ENCODE data around the gene WASF1.
"Not testable (repeated sequence)": the region's sequence is repeated elsewhere in the genome, so short reads cannot be mapped to it uniquely, and the experiment has no call there.

WASF1 gene

GRCh38 chr6:110130362-110130761, 49.1 kb downstream of the WASF1 start:
- TF ChIP-seq, protein P1, sequence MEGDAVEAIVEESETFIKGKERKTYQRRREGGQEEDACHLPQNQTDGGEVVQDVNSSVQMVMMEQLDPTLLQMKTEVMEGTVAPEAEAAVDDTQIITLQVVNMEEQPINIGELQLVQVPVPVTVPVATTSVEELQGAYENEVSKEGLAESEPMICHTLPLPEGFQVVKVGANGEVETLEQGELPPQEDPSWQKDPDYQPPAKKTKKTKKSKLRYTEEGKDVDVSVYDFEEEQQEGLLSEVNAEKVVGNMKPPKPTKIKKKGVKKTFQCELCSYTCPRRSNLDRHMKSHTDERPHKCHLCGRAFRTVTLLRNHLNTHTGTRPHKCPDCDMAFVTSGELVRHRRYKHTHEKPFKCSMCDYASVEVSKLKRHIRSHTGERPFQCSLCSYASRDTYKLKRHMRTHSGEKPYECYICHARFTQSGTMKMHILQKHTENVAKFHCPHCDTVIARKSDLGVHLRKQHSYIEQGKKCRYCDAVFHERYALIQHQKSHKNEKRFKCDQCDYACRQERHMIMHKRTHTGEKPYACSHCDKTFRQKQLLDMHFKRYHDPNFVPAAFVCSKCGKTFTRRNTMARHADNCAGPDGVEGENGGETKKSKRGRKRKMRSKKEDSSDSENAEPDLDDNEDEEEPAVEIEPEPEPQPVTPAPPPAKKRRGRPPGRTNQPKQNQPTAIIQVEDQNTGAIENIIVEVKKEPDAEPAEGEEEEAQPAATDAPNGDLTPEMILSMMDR (IDR thresholded peaks at IDR 0.05; ENCODE audit: extremely low read depth, missing control alignments): no peak
- DNase-seq (ENCODE audit: low spot score): no peak

- no peak for DNase-seq (ENCODE audit: low spot score)
- TF ChIP-seq, protein P1 (IDR thresholded peaks at IDR 0.05; ENCODE audit: extremely low read depth, missing control alignments): no peak
Measured at GRCh38 chr6:110128418-110128817, 51.1 kb downstream of the WASF1 start.

DNA sequence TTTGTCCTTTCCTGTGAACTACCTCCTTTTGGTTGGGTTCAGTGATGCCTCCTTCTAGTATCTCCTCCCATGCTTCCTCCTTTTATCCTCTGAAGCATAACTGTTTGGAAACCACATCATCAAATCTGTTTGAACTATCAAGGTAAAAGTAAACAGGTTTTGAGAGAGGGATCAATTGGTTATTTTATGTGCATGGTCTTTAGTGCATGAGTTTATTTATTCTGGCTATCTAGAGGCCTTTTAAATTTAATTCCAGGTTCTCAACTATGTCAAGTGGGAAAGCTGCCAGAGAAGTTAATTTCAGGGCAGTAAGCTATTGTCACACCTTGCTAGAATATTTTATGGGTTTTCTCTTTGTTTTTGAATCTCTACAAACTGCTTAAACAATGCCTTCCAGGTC, 54.1 kb downstream of the WASF1 start:
- no peak for DNase-seq (ENCODE audit: low spot score)
- TF ChIP-seq, protein P1 (IDR thresholded peaks at IDR 0.05; ENCODE audit: extremely low read depth, missing control alignments): no peak

GRCh38 chr6:110121655-110122054, 57.8 kb downstream of the WASF1 start:
- not testable (repeated sequence) for DNase-seq (ENCODE audit: low spot score)

- TF ChIP-seq, protein P1 (IDR thresholded peaks at IDR 0.05; ENCODE audit: extremely low read depth, missing control alignments): no peak
- no peak for DNase-seq (ENCODE audit: low spot score)
Measured at GRCh38 chr6:110116258-110116657, 63.2 kb downstream of the WASF1 start.

- TF ChIP-seq, protein P1 (IDR thresholded peaks at IDR 0.05; ENCODE audit: extremely low read depth, missing control alignments): no peak
- no peak for DNase-seq (ENCODE audit: low spot score)
Measured at GRCh38 chr6:110114004-110114403, 65.5 kb downstream of the WASF1 start.

- TF ChIP-seq, protein P1 (IDR thresholded peaks at IDR 0.05; ENCODE audit: extremely low read depth, missing control alignments): no peak
- no peak for DNase-seq (ENCODE audit: low spot score)
Measured at GRCh38 chr6:110105296-110105695, 74.2 kb downstream of the WASF1 start.

DNA sequence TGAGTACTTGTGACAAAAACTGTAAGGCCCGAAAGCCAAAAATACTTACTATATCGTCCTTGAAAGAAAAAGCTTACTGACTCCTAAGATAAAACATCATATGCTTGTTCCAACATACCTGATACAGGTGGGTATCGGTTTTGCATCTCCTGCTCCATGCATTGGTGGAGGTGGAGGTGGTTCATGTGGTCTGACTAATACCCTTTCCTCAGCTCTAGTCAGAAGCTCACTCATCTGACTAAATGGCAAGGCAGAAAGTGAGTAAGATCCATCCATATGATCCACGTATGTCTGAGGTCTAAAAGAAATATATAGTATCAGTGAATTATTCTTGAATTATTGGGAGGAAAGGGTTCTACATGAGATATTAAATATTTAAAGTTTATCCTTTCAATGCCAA, 76.2 kb downstream of the WASF1 start:
- TF ChIP-seq, protein P1 (IDR thresholded peaks at IDR 0.05; ENCODE audit: extremely low read depth, missing control alignments): no peak
- no peak for DNase-seq (ENCODE audit: low spot score)

All from GM20000 (cell line).